GM18867 (cell line): ENCODE results near the gene NOMO2.
"Not testable (repeated sequence)": the region's sequence is repeated elsewhere in the genome, so short reads cannot be mapped to it uniquely, and the experiment has no call there.

Experiments
- ATAC-seq: cut with Tn5 transposase; IDR thresholded peaks from one replicate; pipeline ENCODE4 v1.9.1; 2021; ENCODE audit warnings: mild to moderate bottlenecking, moderate library complexity; ENCODE audit not compliant: unreplicated experiment

The NOMO2 gene

GRCh38 chr16:18561727-18562314 is at the start of gene NOMO2:
TSS of gene NOMO2 (minus strand) at chr16:18562097. CDS start at chr16:18562040, 57 bp downstream.
- peak; percentile 91 for ATAC-seq

GRCh38 chr16:18610147-18610803 is 48.4 kb upstream of the NOMO2 start:
- not testable (repeated sequence) for ATAC-seq

GRCh38 chr16:18608271-18608670 is 46.4 kb upstream of the NOMO2 start:
- not testable (repeated sequence) for ATAC-seq

- not testable (repeated sequence) for ATAC-seq
Observed at GRCh38 chr16:18603572-18604246, 41.8 kb upstream of the NOMO2 start.

GRCh38 chr16:18598582-18598981 is 36.7 kb upstream of the NOMO2 start:
- not testable (repeated sequence) for ATAC-seq

GRCh38 chr16:18597734-18598133 is 35.8 kb upstream of the NOMO2 start:
- ATAC-seq, result not testable (repeated sequence)

GRCh38 chr16:18597319-18597718 is 35.4 kb upstream of the NOMO2 start:
- not testable (repeated sequence) for ATAC-seq

- not testable (repeated sequence) for ATAC-seq
Observed at GRCh38 chr16:18595796-18596195, 33.9 kb upstream of the NOMO2 start.

GRCh38 chr16:18594880-18595279 is 33.0 kb upstream of the NOMO2 start:
- ATAC-seq, result not testable (repeated sequence)

- not testable (repeated sequence) for ATAC-seq
Observed at GRCh38 chr16:18593904-18594303, 32.0 kb upstream of the NOMO2 start.

GRCh38 chr16:18592982-18593381 is 31.1 kb upstream of the NOMO2 start:
- not testable (repeated sequence) for ATAC-seq

- not testable (repeated sequence) for ATAC-seq
Observed at GRCh38 chr16:18591908-18592307, 30.0 kb upstream of the NOMO2 start.

GRCh38 chr16:18591441-18591840 is 29.5 kb upstream of the NOMO2 start:
- not testable (repeated sequence) for ATAC-seq

- ATAC-seq, result not testable (repeated sequence)
Observed at GRCh38 chr16:18589806-18590205, 27.9 kb upstream of the NOMO2 start.

GRCh38 chr16:18586560-18587540 is 25.0 kb upstream of the NOMO2 start:
- ATAC-seq, result not testable (repeated sequence)

- not testable (repeated sequence) for ATAC-seq
Observed at GRCh38 chr16:18585789-18586188, 23.9 kb upstream of the NOMO2 start.

- ATAC-seq, result no peak
Observed at GRCh38 chr16:18582902-18583301, 21.0 kb upstream of the NOMO2 start.

- not testable (repeated sequence) for ATAC-seq
Observed at GRCh38 chr16:18580396-18580795, 18.5 kb upstream of the NOMO2 start.

GRCh38 chr16:18579261-18579660 is 17.4 kb upstream of the NOMO2 start:
- ATAC-seq, result not testable (repeated sequence)

GRCh38 chr16:18577942-18578341 is 16.0 kb upstream of the NOMO2 start:
- not testable (repeated sequence) for ATAC-seq

GRCh38 chr16:18575945-18576344 is 14.0 kb upstream of the NOMO2 start:
- not testable (repeated sequence) for ATAC-seq
